ENCODE measurements around the gene MGLL. TPM values are rescaled to one million over a fixed set of nuclear protein-coding genes. Genes with fewer than 3 reads are reported as not detected.

MGLL gene
- total and polyA plus RNA-seq, 4 donors = 67.0 to 182 (median 78.2) TPM

- Histone ChIP-seq H3K36me3 (ENCODE audit: control insufficient read depth in 4 of 4, insufficient read depth in 4 of 4, low read length in 4 of 4) (no peaks in the 10 kb centered on the region), H3K27me3 (ENCODE audit: control insufficient read depth in 3 of 3, insufficient read depth in 3 of 3, low read length in 2 of 3) (no peaks in the 10 kb centered on the region), H3K4me3 (no peak overlapping the region), H3K27ac (ENCODE audit: low read depth in 1 of 2, low read length in 1 of 2) (no peak overlapping the region), H3K9ac (ENCODE audit: insufficient read depth in 1 of 2, low read length in 2 of 2) (no peak overlapping the region), H3K9me3 (ENCODE audit: control insufficient read depth in 4 of 4, insufficient read depth in 3 of 4, low read length in 3 of 4) (peaks cover 0 to 11% (median 3%) of the 10 kb centered on the region in 4 donors), H3K4me1 (ENCODE audit: control insufficient read depth in 5 of 5, insufficient read depth in 5 of 5, low read length in 5 of 5) (peaks cover 5 to 22% (median 7%) of the 10 kb centered on the region in 5 donors)
- WGBS, 2 donors = 73 to 86% methylated on average over 1 of the region's 1 CpG
- DNase-seq (no peak), ATAC-seq (ENCODE audit: insufficient read depth, low FRiP score) (no peak)
- no peak for TF ChIP-seq CTCF (IDR thresholded peaks at IDR 0.05; ENCODE audit: control extremely low read depth, extremely low read depth)
Observed at GRCh38 chr3:127767126-127767525, 55.2 kb downstream of the MGLL start.

- no peak for TF ChIP-seq CTCF (IDR thresholded peaks at IDR 0.05; ENCODE audit: control extremely low read depth, extremely low read depth)
- H3K9ac ChIP-seq (ENCODE audit: insufficient read depth in 1 of 2, low read length in 2 of 2) = no peak overlapping the region
- 91 to 95% methylated on average over 7 of the region's 7 CpGs for WGBS, 2 donors
- peak overlapping the region in 1 of 2 donors; percentile 48 for H3K27ac ChIP-seq (ENCODE audit: low read depth in 1 of 2, low read length in 1 of 2)
- no peaks in the 10 kb centered on the region for H3K27me3 ChIP-seq (ENCODE audit: control insufficient read depth in 3 of 3, insufficient read depth in 3 of 3, low read length in 2 of 3)
- ATAC-seq (ENCODE audit: insufficient read depth, low FRiP score) (no peak), DNase-seq (no peak)
- H3K36me3 ChIP-seq (ENCODE audit: control insufficient read depth in 4 of 4, insufficient read depth in 4 of 4, low read length in 4 of 4) = no peaks in the 10 kb centered on the region
- peaks cover 0 to 11% (median 3%) of the 10 kb centered on the region in 4 donors for H3K9me3 ChIP-seq (ENCODE audit: control insufficient read depth in 4 of 4, insufficient read depth in 3 of 4, low read length in 3 of 4)
- peaks cover 5 to 23% (median 8%) of the 10 kb centered on the region in 5 donors for H3K4me1 ChIP-seq (ENCODE audit: control insufficient read depth in 5 of 5, insufficient read depth in 5 of 5, low read length in 5 of 5)
- H3K4me3 ChIP-seq = no peak overlapping the region
Observed at GRCh38 chr3:127765735-127766134, 56.6 kb downstream of the MGLL start.

GRCh38 chr3:127764841-127765362 lies 57.4 kb downstream of the MGLL start:
- Histone ChIP-seq H3K9me3 (ENCODE audit: control insufficient read depth in 4 of 4, insufficient read depth in 3 of 4, low read length in 3 of 4) (peaks cover 0 to 11% (median 3%) of the 10 kb centered on the region in 4 donors), H3K9ac (ENCODE audit: insufficient read depth in 1 of 2, low read length in 2 of 2) (no peak overlapping the region), H3K4me3 (no peak overlapping the region), H3K36me3 (ENCODE audit: control insufficient read depth in 4 of 4, insufficient read depth in 4 of 4, low read length in 4 of 4) (no peaks in the 10 kb centered on the region), H3K27ac (ENCODE audit: low read depth in 1 of 2, low read length in 1 of 2) (no peak overlapping the region), H3K4me1 (ENCODE audit: control insufficient read depth in 5 of 5, insufficient read depth in 5 of 5, low read length in 5 of 5) (peaks cover 5 to 23% (median 8%) of the 10 kb centered on the region in 5 donors), H3K27me3 (ENCODE audit: control insufficient read depth in 3 of 3, insufficient read depth in 3 of 3, low read length in 2 of 3) (no peaks in the 10 kb centered on the region)
- 71 to 81% methylated on average over 5 of the region's 5 CpGs for WGBS, 2 donors
- no peak for ATAC-seq (ENCODE audit: insufficient read depth, low FRiP score)
- no peak for DNase-seq
- no peak for TF ChIP-seq CTCF (IDR thresholded peaks at IDR 0.05; ENCODE audit: control extremely low read depth, extremely low read depth)

- H3K36me3 ChIP-seq (ENCODE audit: control insufficient read depth in 4 of 4, insufficient read depth in 4 of 4, low read length in 4 of 4) = no peaks in the 10 kb centered on the region
- no peak overlapping the region for H3K4me3 ChIP-seq
- H3K27me3 ChIP-seq (ENCODE audit: control insufficient read depth in 3 of 3, insufficient read depth in 3 of 3, low read length in 2 of 3) = no peaks in the 10 kb centered on the region
- 65 to 80% methylated on average over 8 of the region's 8 CpGs for WGBS, 2 donors
- no peak overlapping the region for H3K27ac ChIP-seq (ENCODE audit: low read depth in 1 of 2, low read length in 1 of 2)
- H3K4me1 ChIP-seq (ENCODE audit: control insufficient read depth in 5 of 5, insufficient read depth in 5 of 5, low read length in 5 of 5) = peaks cover 5 to 23% (median 8%) of the 10 kb centered on the region in 5 donors
- no peak overlapping the region for H3K9ac ChIP-seq (ENCODE audit: insufficient read depth in 1 of 2, low read length in 2 of 2)
- DNase-seq (no peak), ATAC-seq (ENCODE audit: insufficient read depth, low FRiP score) (no peak)
- TF ChIP-seq CTCF (IDR thresholded peaks at IDR 0.05; ENCODE audit: control extremely low read depth, extremely low read depth) = no peak
- peaks cover 0 to 11% (median 3%) of the 10 kb centered on the region in 4 donors for H3K9me3 ChIP-seq (ENCODE audit: control insufficient read depth in 4 of 4, insufficient read depth in 3 of 4, low read length in 3 of 4)
Observed at GRCh38 chr3:127764301-127764700, 58.0 kb downstream of the MGLL start.

Data from lung (tissue), 12 donors.